CD4-positive, CD25-positive, alpha-beta regulatory T cell (primary cell): ENCODE measurements around the gene C6orf89. TPM values are rescaled to one million over a fixed set of nuclear protein-coding genes. Genes with fewer than 3 reads are reported as not detected.
A peak's percentile ranks its signal among the peaks of the same experiment; 100 is the strongest.

ENCODE experiments used
- ATAC-seq, 2 donors: fragments of 150-1000 bp; cut with Tn5 transposase; one replicate each; pipeline ENCODE4 v1.10.0; 2021; ENCODE audit warnings: low read depth in 2 of 2, moderate number of reproducible peaks in 2 of 2, moderate library complexity in 1 of 2
- DNase-seq, 3 donors: peaks; one replicate each; pipeline versions ENCODE4 v3.0.0 to v3.0.0-alpha.2; 2012 to 2022; ENCODE audit warnings: mixed read lengths in 1 of 3
- H3K27ac ChIP-seq: one replicate; pipeline ENCODE4 v1.7.0; 2013; ENCODE audit warnings: mild to moderate bottlenecking, low read length; ENCODE audit not compliant: insufficient read depth, poor library complexity, severe bottlenecking
- H3K27me3 ChIP-seq: one replicate; pipeline ENCODE4 v1.7.0; 2013; ENCODE audit warnings: low read length; ENCODE audit not compliant: control insufficient read depth, insufficient read depth
- H3K36me3 ChIP-seq: one replicate; pipeline ENCODE4 v1.7.0; 2013; ENCODE audit warnings: mild to moderate bottlenecking, low read length, moderate library complexity; ENCODE audit not compliant: control insufficient read depth, insufficient read depth
- H3K4me1 ChIP-seq: 2 replicates; pipeline ENCODE4 v1.7.0; 2013; ENCODE audit warnings: mild to moderate bottlenecking, low read length; ENCODE audit not compliant: insufficient read depth, control insufficient read depth, poor library complexity, severe bottlenecking
- H3K4me3 ChIP-seq: one replicate; pipeline ENCODE4 v1.7.0; 2013; ENCODE audit warnings: low read depth, mild to moderate bottlenecking, low read length, moderate library complexity
- H3K9me3 ChIP-seq, 2 experiments: 1 replicate in 1 of 2; 2 replicates in 1 of 2; pipeline ENCODE4 v1.7.0; 2013; ENCODE audit warnings: low read length in 2 of 2, mild to moderate bottlenecking in 1 of 2, moderate library complexity in 1 of 2; ENCODE audit not compliant: control insufficient read depth in 2 of 2
- H3K27ac Mint-ChIP-seq, 3 donors: one replicate each; pipeline ENCODE4 v1.8.0; 2020 to 2022; ENCODE audit warnings: mild to moderate bottlenecking in 3 of 3, mixed read lengths in 3 of 3, moderate library complexity in 2 of 3
- H3K27me3 Mint-ChIP-seq: one replicate; pipeline ENCODE4 v1.8.0; 2022; ENCODE audit warnings: mild to moderate bottlenecking, mixed read lengths
- H3K36me3 Mint-ChIP-seq: one replicate; pipeline ENCODE4 v1.8.0; 2020; ENCODE audit warnings: mixed read lengths
- H3K4me1 Mint-ChIP-seq, 4 donors: one replicate each; pipeline ENCODE4 v1.8.0; 2020 to 2022; ENCODE audit warnings: mixed read lengths in 4 of 4, mild to moderate bottlenecking in 1 of 4
- H3K4me3 Mint-ChIP-seq, 4 donors: one replicate each; pipeline ENCODE4 v1.8.0; 2020 to 2022; ENCODE audit warnings: mild to moderate bottlenecking in 4 of 4, mixed read lengths in 4 of 4, moderate library complexity in 3 of 4
- H3K9me3 Mint-ChIP-seq, 7 donors: one replicate each; pipeline ENCODE4 v1.8.0; 2020 to 2022; ENCODE audit warnings: mixed read lengths in 7 of 7, mild to moderate bottlenecking in 3 of 7, moderate library complexity in 2 of 7
- polyA plus RNA-seq, 4 donors: library from polyadenylated mRNA; unstranded; fragments of 300-500 nt; fragmentation: Illumina TruSeq; gene quantifications; one replicate each; pipeline ENCODE4 v1.2.3, GENCODE V29; 2021
- total RNA-seq: library from RNA; stranded (reverse); gene quantifications from one replicate; pipeline ENCODE4 v1.2.3, GENCODE V29; 2022

The C6orf89 gene, protein sequence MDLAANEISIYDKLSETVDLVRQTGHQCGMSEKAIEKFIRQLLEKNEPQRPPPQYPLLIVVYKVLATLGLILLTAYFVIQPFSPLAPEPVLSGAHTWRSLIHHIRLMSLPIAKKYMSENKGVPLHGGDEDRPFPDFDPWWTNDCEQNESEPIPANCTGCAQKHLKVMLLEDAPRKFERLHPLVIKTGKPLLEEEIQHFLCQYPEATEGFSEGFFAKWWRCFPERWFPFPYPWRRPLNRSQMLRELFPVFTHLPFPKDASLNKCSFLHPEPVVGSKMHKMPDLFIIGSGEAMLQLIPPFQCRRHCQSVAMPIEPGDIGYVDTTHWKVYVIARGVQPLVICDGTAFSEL
- total RNA-seq, result 33.8 TPM
- 10 to 100 TPM; 39.8 to 49.1 (median 45.4) TPM for polyA plus RNA-seq

DNA sequence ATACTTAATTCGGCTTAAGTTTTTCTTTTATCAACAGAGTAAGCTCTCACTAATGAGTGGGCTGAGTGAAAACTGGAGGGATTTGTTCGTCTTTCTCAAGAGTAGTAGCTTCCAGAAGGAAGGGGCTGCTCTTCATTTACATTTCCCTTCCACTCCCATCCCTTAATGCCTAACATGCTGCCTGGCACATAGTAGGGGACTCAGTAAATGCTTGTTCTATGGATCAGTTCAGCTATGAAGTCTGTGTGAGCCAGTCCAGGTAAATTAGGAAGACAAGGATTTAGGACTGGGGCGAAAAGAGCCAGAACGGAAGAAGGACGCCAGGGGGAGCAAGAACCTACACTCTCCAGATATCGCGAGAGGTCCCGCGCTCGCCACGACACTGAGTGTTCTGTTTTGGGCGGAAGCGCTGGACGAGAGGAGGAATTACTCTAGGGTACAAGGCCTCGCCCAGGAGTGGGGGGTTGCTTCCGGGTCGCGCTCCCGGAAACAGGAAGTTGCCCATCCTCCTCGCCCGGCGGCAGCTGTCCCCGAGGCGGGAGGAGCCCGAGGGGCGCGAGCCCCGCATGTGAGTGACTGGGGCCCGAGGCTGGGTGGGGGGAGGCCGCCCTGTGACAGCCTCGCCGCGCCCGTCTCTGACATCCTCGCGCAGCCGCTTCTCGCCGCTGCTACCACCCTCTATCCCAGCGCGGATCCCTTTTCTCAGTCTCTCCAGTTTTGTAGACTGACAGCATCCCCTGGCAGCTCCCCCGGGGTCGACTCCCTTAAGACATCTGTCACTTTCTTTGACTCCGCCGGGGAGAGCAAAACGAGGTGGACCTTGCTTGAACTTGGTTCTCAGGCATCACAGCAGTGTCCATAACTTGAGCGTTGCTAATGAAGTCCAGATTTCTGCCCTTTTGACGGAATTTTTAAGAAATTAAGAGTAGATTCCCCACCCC, at the start of gene C6orf89:
Gene C6orf89 (plus strand): TSS at position 492 of the 941 bp plus-strand sequence. CDS start 13,493 bp downstream, outside the sequence.
- DNase-seq, result peak; percentile 96 to 99 (median 97)
- peak within 1 kb of the TSS; percentile 95 for H3K4me3 ChIP-seq
- Mint-ChIP-seq H3K4me3 (peak within 1 kb of the TSS; percentile 80 to 92 (median 88)), H3K4me1 (peaks cover 18 to 39% (median 32%) of the 10 kb centered on the region in 4 donors), H3K27me3 (no peaks in the 10 kb centered on the region), H3K36me3 (no peaks in the 10 kb centered on the region), H3K9me3 (no peaks in the 10 kb centered on the region), H3K27ac (peak within 1 kb of the TSS; percentile 96 to 97 (median 96))
- H3K9me3 ChIP-seq, result no peaks in the 10 kb centered on the region
- peak within 1 kb of the TSS; percentile 83 for H3K27ac ChIP-seq
- H3K27me3 ChIP-seq, result no peaks in the 10 kb centered on the region
- ATAC-seq, result peak; percentile 99 to 100
- no peaks in the 10 kb centered on the region for H3K36me3 ChIP-seq
- peaks cover 18% of the 10 kb centered on the region for H3K4me1 ChIP-seq

DNA sequence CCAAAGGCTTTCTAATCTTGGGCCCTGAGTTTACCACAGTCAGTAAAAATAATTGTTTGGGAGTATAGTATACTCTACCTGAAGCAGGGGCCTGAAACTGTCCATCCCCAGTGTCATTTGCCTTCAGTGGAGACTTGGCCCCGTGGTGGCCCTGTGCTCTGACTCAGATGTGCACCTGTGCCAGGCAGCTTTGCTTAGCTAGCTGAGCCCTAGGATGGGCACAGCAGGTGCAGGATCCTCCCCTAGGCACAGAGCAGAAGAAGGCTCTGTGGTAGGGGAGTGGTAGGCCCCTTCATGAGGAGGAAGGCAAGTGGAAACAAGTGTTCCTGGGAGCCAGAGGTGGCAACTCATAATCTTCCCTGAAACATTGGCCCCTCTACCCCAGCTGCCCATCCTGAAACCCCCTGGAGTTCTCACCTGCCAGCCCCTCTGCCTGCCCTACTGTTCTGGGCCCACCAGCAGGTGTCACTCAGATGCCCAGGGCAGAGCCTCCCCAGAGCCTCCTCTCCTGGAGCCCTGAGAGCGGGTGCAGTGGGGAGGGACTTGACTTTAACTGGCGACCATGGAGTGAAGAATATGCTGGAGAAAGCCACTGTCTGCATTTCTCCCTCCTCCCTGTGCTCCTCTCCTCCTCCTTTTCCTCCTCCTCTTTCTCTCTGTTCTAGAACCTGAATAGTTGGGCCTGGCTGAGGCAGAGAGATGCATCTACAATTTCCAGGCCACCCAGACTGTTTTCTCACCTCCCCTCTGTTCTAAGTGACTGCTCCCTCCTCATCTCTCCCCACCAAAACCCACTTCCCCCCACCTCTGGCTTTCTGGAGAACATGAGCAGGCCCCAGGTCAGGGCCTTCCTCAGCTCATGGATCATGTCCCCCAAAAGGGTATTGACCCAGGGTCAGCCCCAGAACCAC, 49.4 kb upstream of the C6orf89 start:
- Mint-ChIP-seq H3K4me3 (no peak overlapping the region), H3K36me3 (peaks cover 3% of the 10 kb centered on the region), H3K9me3 (no peaks in the 10 kb centered on the region), H3K27me3 (peaks cover 39% of the 10 kb centered on the region), H3K4me1 (peaks cover 0 to 20% (median 3%) of the 10 kb centered on the region in 4 donors), H3K27ac (no peak overlapping the region)
- Histone ChIP-seq H3K27me3 (peaks cover 12% of the 10 kb centered on the region), H3K27ac (no peak overlapping the region), H3K36me3 (no peaks in the 10 kb centered on the region), H3K9me3 (no peaks in the 10 kb centered on the region), H3K4me1 (peaks cover 18% of the 10 kb centered on the region), H3K4me3 (no peak overlapping the region)
- DNase-seq, result no peak
- ATAC-seq, result no peak

DNA sequence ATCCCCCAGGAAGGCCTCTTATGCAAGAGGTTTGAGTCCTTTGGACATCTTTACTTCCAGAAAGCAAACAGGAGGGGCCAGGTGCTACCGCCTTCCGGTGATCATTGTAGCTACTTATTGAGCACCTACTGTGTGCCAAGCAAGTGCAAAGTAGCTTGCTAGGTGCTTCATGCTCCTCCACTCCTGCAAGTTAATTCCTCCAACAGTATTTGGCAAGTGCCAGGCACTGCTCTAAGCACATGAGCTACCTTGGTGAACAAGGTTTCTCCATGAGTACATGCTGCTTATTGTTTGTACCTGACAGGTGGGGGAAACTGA, 48.8 kb upstream of the C6orf89 start:
- peaks cover 35% of the 10 kb centered on the region for H3K27me3 Mint-ChIP-seq
- H3K4me1 Mint-ChIP-seq, result peaks cover 0 to 20% (median 3%) of the 10 kb centered on the region in 4 donors
- H3K36me3 Mint-ChIP-seq, result peaks cover 3% of the 10 kb centered on the region
- no peak for DNase-seq
- Histone ChIP-seq H3K4me3 (no peak overlapping the region), H3K4me1 (peaks cover 18% of the 10 kb centered on the region), H3K9me3 (no peaks in the 10 kb centered on the region), H3K27me3 (peaks cover 12% of the 10 kb centered on the region), H3K27ac (no peak overlapping the region), H3K36me3 (no peaks in the 10 kb centered on the region)
- peak overlapping the region in 1 of 4 donors; percentile 6 for H3K4me3 Mint-ChIP-seq
- H3K9me3 Mint-ChIP-seq, result no peaks in the 10 kb centered on the region
- ATAC-seq, result no peak
- H3K27ac Mint-ChIP-seq, result no peak overlapping the region

DNA sequence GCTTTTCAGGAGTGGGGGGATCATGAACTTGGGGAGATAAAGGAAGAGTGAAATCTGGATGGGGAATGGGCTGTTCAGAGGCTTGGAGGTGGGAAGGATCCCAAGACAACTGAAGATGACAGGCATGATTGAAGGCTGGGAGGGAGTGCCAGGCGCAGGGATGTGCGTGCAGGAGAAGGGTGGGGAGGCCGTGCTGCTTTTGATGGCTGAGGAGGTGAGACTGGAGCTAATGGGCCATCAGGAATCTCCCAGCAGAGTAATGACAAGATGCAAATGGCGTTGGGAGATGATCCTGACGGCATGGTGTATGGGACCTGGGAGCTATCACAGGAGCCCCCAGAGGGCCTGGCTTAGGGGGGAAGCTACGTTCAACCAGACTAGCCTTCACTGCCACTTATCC, 48.1 kb upstream of the C6orf89 start:
- ATAC-seq (no peak), DNase-seq (no peak)
- Mint-ChIP-seq H3K36me3 (peaks cover 3% of the 10 kb centered on the region), H3K4me1 (peaks cover 0 to 20% (median 3%) of the 10 kb centered on the region in 4 donors), H3K4me3 (peak overlapping the region in 3 of 4 donors; percentile 6 to 29 (median 8)), H3K9me3 (no peaks in the 10 kb centered on the region), H3K27me3 (peaks cover 35% of the 10 kb centered on the region), H3K27ac (no peak overlapping the region)
- Histone ChIP-seq H3K4me3 (no peak overlapping the region), H3K9me3 (no peaks in the 10 kb centered on the region), H3K4me1 (peaks cover 18% of the 10 kb centered on the region), H3K27me3 (peaks cover 12% of the 10 kb centered on the region), H3K27ac (no peak overlapping the region), H3K36me3 (no peaks in the 10 kb centered on the region)

DNA sequence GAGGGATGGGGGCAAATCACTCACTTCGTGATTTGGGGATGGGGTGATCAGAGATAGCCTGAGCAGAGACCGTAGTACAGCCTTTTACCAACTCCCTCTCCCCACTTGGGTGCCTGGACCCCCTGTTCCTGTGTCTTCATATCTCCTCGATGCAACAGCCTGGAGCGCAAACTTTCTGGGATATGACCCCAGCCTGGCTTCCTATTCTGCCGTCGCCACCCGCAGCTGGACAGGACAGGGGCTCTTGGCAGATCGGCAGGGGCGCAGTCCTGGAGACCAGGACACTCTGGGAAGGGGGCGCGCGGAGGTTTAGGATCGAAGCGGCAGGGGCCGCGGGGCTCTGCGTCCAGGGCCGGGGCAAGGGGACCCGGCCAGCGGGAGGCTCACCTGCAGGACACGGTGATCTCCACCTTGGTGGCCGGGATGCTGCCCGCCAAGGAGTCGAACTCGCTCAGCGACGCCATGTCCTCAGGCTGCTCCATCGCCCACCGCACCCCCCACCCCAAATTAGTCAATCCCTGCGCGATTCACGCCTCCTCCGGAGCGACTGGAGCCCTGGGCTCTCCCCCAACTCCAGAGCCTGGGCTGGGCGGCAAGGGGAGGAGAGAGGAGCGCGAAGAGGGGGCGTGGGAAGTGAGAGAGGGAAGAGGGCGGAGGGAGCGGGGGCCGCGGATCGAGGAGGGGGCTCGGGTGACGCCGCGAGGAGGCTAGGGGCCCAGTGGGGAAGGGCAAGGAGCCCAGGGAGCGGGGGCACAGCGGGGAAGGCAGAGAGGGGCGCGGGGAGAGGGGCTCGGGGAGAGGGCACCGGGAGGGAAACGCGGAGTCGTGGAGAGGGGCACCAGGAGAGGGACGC, 46.6 kb upstream of the C6orf89 start, which contains the start of gene CPNE5:
Gene CPNE5 (minus strand): TSS at position 549 of the 853 bp plus-strand sequence. CDS start 67 bp downstream, at position 482.
- peaks cover 18% of the 10 kb centered on the region for H3K4me1 ChIP-seq
- H3K4me3 ChIP-seq, result peak within 1 kb of the TSS; percentile 13
- H3K36me3 Mint-ChIP-seq, result peaks cover 5% of the 10 kb centered on the region

DNA sequence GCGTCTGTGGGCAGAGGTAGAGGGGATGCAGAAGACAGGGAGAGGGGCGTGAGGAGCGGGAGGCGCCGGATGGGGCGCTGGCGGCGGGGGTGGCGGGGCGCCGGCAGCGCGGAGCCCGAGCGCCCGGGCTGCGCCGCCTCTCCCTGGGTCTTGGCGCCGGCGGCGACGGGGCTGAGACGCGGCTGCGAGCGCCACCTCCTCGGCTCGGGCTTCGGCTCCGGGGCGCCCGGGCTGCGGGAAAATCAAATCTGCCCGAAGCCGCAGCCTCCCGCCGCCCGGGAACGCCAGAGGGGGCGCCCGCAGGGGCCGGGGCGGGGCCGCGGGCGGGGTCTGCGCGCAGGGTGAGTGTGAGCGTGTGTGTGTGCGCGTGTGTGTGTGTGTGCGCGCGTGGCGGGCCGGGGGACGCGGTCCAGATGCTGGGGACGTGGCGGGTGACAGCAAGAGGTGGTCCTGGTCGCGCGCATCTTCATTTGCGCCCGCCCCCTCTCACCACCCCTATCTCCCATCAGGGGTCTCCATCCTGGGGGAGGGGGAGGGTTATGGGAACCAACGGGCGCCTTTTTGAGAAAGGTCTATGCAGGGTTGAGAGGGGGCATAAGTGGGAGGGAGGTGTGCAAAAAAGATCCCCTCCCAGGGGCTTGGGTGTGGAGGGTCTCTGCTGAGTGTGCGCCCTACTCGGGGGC, 45.9 kb upstream of the C6orf89 start:
- DNase-seq (peak; percentile 9 to 40 (median 29)), ATAC-seq (peak; percentile 55 to 61)
- Mint-ChIP-seq H3K9me3 (peaks cover 0 to 1% (median 0%) of the 10 kb centered on the region in 7 donors), H3K4me1 (peaks cover 0 to 20% (median 3%) of the 10 kb centered on the region in 4 donors), H3K27ac (no peak overlapping the region), H3K36me3 (peaks cover 5% of the 10 kb centered on the region), H3K4me3 (peak overlapping the region; percentile 29 to 80 (median 77)), H3K27me3 (peaks cover 38% of the 10 kb centered on the region)
- no peaks in the 10 kb centered on the region for H3K9me3 ChIP-seq
- peaks cover 12% of the 10 kb centered on the region for H3K27me3 ChIP-seq
- peaks cover 18% of the 10 kb centered on the region for H3K4me1 ChIP-seq
- no peaks in the 10 kb centered on the region for H3K36me3 ChIP-seq
- H3K27ac ChIP-seq, result no peak overlapping the region
- peak overlapping the region; percentile 13 for H3K4me3 ChIP-seq

More for the DNA sequence above, 46.6 kb upstream of the C6orf89 start, which contains the start of gene CPNE5:
- Histone ChIP-seq H3K27ac (no peak within 1 kb of the TSS), H3K27me3 (peaks cover 12% of the 10 kb centered on the region), H3K9me3 (no peaks in the 10 kb centered on the region), H3K36me3 (no peaks in the 10 kb centered on the region)
- Mint-ChIP-seq H3K27ac (no peak within 1 kb of the TSS), H3K4me3 (peak within 1 kb of the TSS; percentile 29 to 80 (median 77)), H3K27me3 (peaks cover 38% of the 10 kb centered on the region), H3K4me1 (peaks cover 0 to 20% (median 3%) of the 10 kb centered on the region in 4 donors), H3K9me3 (peaks cover 0 to 1% (median 0%) of the 10 kb centered on the region in 7 donors)
- ATAC-seq (no peak), DNase-seq (no peak)
